Measurements from ENCODE around the gene UNC80. TPM values are rescaled to one million over a fixed set of nuclear protein-coding genes. Genes with fewer than 3 reads are reported as not detected.

The UNC80 gene
- total RNA-seq, 4 donors from 2014 or later, result 0.19 TPM; not detected in 3

- no peak overlapping the region for H3K27ac ChIP-seq
- WGBS, 2 donors, result 66 to 73% methylated on average over 3 of the region's 3 CpGs
- H3K36me3 ChIP-seq, result peaks cover under 1 to 66% (median 4%) of the 10 kb centered on the region in 3 donors
- no peaks in the 10 kb centered on the region for H3K27me3 ChIP-seq
- H3K9me3 ChIP-seq, result no peaks in the 10 kb centered on the region
- TF ChIP-seq CTCF (IDR thresholded peaks at IDR 0.05), result no peak
- no peak for TF ChIP-seq POLR2A (IDR thresholded peaks at IDR 0.05)
- H3K4me1 ChIP-seq, result peaks cover 8 to 34% (median 10%) of the 10 kb centered on the region in 3 donors
- no peak for DNase-seq
- no peak overlapping the region for H3K4me3 ChIP-seq
- intact Hi-C loops (cut with DNase I), result no loop called here
These were observed 238.3 kb downstream of the UNC80 start for GRCh38 chr2:210009896-210010295.

- DNase-seq, result no peak
- TF ChIP-seq POLR2A (IDR thresholded peaks at IDR 0.05) (no peak), CTCF (IDR thresholded peaks at IDR 0.05) (no peak)
- Histone ChIP-seq H3K27ac (no peak overlapping the region), H3K4me1 (no peaks in the 10 kb centered on the region), H3K27me3 (no peaks in the 10 kb centered on the region), H3K4me3 (no peak overlapping the region), H3K9me3 (no peaks in the 10 kb centered on the region), H3K36me3 (peaks cover 0 to 100% (median 28%) of the 10 kb centered on the region in 3 donors)
- 65 to 83% methylated on average over 1 of the region's 1 CpG for WGBS, 2 donors
- intact Hi-C loops (cut with DNase I), result no loop called here
These were observed 248.5 kb downstream of the UNC80 start for GRCh38 chr2:210020138-210020537.

GRCh38 chr2:210022824-210023223, 251.2 kb downstream of the UNC80 start:
- H3K27ac ChIP-seq, result no peak overlapping the region
- no peaks in the 10 kb centered on the region for H3K4me1 ChIP-seq
- DNase-seq, result no peak
- H3K9me3 ChIP-seq, result no peaks in the 10 kb centered on the region
- WGBS, 2 donors, result 82 to 88% methylated on average over 3 of the region's 3 CpGs
- no peak overlapping the region for H3K4me3 ChIP-seq
- H3K36me3 ChIP-seq, result peaks cover 0 to 100% (median 12%) of the 10 kb centered on the region in 3 donors
- no peak for TF ChIP-seq POLR2A (IDR thresholded peaks at IDR 0.05)
- no peak for TF ChIP-seq CTCF (IDR thresholded peaks at IDR 0.05)
- no peaks in the 10 kb centered on the region for H3K27me3 ChIP-seq
- intact Hi-C loops (cut with DNase I), result no loop called here

GRCh38 chr2:210027608-210028007, 256.0 kb downstream of the UNC80 start:
- H3K4me3 ChIP-seq, result no peak overlapping the region
- TF ChIP-seq CTCF (IDR thresholded peaks at IDR 0.05) (no peak), POLR2A (IDR thresholded peaks at IDR 0.05) (no peak)
- no peak overlapping the region for H3K27ac ChIP-seq
- 78 to 83% methylated on average over 2 of the region's 2 CpGs for WGBS, 2 donors
- peaks cover 0 to 68% (median 4%) of the 10 kb centered on the region in 3 donors for H3K36me3 ChIP-seq
- intact Hi-C loops (cut with DNase I), result no loop called here
- no peaks in the 10 kb centered on the region for H3K4me1 ChIP-seq
- H3K27me3 ChIP-seq, result no peaks in the 10 kb centered on the region
- no peaks in the 10 kb centered on the region for H3K9me3 ChIP-seq
- no peak for DNase-seq

- TF ChIP-seq CTCF (IDR thresholded peaks at IDR 0.05) (no peak), POLR2A (IDR thresholded peaks at IDR 0.05) (no peak)
- intact Hi-C loops (cut with DNase I), result no loop called here
- Histone ChIP-seq H3K27me3 (no peaks in the 10 kb centered on the region), H3K36me3 (peaks cover 0 to 62% (median 4%) of the 10 kb centered on the region in 3 donors), H3K4me3 (no peak overlapping the region), H3K9me3 (no peaks in the 10 kb centered on the region), H3K27ac (no peak overlapping the region), H3K4me1 (no peaks in the 10 kb centered on the region)
- DNase-seq, result no peak
- WGBS, 2 donors, result 31 to 55% methylated on average over 2 of the region's 2 CpGs
These were observed 256.5 kb downstream of the UNC80 start for GRCh38 chr2:210028178-210028577.
